ENCODE measurements around the gene MRM1. TPM values are rescaled to one million over a fixed set of nuclear protein-coding genes. Genes with fewer than 3 reads are reported as not detected.

MRM1 gene
- total and polyA plus RNA-seq, 9 of the 15 experiments (the other 6 are each of a cell fraction or from before 2014, with no cell fraction given), result 0.61 to 28.4 (median 21.5) TPM

DNA sequence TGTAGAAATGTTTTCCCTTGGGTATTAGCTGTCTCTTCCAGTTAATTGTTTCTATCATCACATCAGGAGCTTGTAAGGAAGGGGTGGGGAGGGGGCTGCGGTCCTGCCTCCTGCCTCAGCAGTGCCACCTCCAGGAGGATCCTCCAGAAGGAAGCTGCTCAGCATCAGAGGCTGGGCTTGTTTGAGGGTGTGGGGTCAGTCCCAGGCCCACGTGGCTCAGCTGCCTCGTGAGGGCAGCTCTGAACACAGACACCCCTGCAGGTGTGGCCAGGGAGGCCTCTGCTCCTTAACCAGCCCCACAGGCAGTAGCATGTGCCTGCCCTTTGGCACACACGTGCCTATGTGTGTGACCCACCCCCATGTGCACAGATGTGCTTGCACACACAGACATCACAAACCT is 46.3 kb downstream of the MRM1 start:
- Histone ChIP-seq H3K4me2 (ENCODE audit: insufficient read depth, low read length) (no peak overlapping the region), H4K20me1 (replicated peaks; ENCODE audit: control insufficient read depth, insufficient read depth, low read length) (0 out of 2 replicates have a peak, but pooled peaks cover 8% of the 10 kb centered on the region), H3K27me3 (ENCODE audit: control insufficient read depth in 2 of 2, insufficient read depth in 2 of 2, low read length in 2 of 2) (peaks cover 27 to 67% of the 10 kb centered on the region in 2 experiments), H3K4me1 (replicated peaks in 1 of 2; ENCODE audit: control insufficient read depth in 2 of 2, insufficient read depth in 2 of 2, low read length in 2 of 2) (no peaks in the 10 kb centered on the region), H3K4me3 (no peak overlapping the region), H3K9ac (ENCODE audit: insufficient read depth in 1 of 2, low read depth in 2 of 2, low read length in 2 of 2) (no peak overlapping the region), H3K36me3 (ENCODE audit: control insufficient read depth, insufficient read depth, low read length) (no peaks in the 10 kb centered on the region), H3K27ac (ENCODE audit: extremely low read depth, low read depth, low read length) (no peak overlapping the region), H2AFZ (ENCODE audit: low read depth, low read length) (no peak overlapping the region), H3K79me2 (ENCODE audit: control insufficient read depth, insufficient read depth, low read length) (no peaks in the 10 kb centered on the region), H3K9me1 (ENCODE audit: control insufficient read depth, insufficient read depth, low read length) (no peaks in the 10 kb centered on the region), H3K9me3 (replicated peaks; ENCODE audit: control insufficient read depth, insufficient read depth, low read depth, low read length) (no peaks in the 10 kb centered on the region)
- ATAC-seq (peak; percentile 64), DNase-seq (ENCODE audit: extremely low read depth in 1 of 4, low spot score in 3 of 4) (peak in 2 of 4 experiments; percentile 22 to 31), FAIRE-seq (no peak)
- 0% methylated on average over 2 of the region's 4 CpGs for WGBS (ENCODE audit: insufficient coverage, low coverage, missing lambda C conversion rate)
- intact Hi-C loops (cut with micrococcal nuclease), result no loop called here
- POLR2A ChIA-PET, result interaction anchor here (0.5 to 0.9 kb wide), 3 partner anchors 9 to 369 kb away, joined by 3 to 4 read pairs (median 4); no protein-coding TSS in a partner anchor
- CTCF ChIA-PET (ENCODE audit: low intra/inter-chr PET ratio), result no interaction called here
- BruUV-seq (replicated peaks), result no TSS peak
- TF ChIP-seq, protein P1, sequence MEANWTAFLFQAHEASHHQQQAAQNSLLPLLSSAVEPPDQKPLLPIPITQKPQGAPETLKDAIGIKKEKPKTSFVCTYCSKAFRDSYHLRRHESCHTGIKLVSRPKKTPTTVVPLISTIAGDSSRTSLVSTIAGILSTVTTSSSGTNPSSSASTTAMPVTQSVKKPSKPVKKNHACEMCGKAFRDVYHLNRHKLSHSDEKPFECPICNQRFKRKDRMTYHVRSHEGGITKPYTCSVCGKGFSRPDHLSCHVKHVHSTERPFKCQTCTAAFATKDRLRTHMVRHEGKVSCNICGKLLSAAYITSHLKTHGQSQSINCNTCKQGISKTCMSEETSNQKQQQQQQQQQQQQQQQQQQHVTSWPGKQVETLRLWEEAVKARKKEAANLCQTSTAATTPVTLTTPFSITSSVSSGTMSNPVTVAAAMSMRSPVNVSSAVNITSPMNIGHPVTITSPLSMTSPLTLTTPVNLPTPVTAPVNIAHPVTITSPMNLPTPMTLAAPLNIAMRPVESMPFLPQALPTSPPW (CRISPR knock-in tag; IDR thresholded peaks at IDR 0.05), result no peak
- TF ChIP-seq, protein P2, sequence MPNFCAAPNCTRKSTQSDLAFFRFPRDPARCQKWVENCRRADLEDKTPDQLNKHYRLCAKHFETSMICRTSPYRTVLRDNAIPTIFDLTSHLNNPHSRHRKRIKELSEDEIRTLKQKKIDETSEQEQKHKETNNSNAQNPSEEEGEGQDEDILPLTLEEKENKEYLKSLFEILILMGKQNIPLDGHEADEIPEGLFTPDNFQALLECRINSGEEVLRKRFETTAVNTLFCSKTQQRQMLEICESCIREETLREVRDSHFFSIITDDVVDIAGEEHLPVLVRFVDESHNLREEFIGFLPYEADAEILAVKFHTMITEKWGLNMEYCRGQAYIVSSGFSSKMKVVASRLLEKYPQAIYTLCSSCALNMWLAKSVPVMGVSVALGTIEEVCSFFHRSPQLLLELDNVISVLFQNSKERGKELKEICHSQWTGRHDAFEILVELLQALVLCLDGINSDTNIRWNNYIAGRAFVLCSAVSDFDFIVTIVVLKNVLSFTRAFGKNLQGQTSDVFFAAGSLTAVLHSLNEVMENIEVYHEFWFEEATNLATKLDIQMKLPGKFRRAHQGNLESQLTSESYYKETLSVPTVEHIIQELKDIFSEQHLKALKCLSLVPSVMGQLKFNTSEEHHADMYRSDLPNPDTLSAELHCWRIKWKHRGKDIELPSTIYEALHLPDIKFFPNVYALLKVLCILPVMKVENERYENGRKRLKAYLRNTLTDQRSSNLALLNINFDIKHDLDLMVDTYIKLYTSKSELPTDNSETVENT (CRISPR knock-in tag; IDR thresholded peaks at IDR 0.05), result no peak
- TF ChIP-seq, protein P3, sequence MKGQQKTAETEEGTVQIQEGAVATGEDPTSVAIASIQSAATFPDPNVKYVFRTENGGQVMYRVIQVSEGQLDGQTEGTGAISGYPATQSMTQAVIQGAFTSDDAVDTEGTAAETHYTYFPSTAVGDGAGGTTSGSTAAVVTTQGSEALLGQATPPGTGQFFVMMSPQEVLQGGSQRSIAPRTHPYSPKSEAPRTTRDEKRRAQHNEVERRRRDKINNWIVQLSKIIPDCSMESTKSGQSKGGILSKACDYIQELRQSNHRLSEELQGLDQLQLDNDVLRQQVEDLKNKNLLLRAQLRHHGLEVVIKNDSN (CRISPR knock-in tag; IDR thresholded peaks at IDR 0.05), result no peak
- TF ChIP-seq, protein P4, sequence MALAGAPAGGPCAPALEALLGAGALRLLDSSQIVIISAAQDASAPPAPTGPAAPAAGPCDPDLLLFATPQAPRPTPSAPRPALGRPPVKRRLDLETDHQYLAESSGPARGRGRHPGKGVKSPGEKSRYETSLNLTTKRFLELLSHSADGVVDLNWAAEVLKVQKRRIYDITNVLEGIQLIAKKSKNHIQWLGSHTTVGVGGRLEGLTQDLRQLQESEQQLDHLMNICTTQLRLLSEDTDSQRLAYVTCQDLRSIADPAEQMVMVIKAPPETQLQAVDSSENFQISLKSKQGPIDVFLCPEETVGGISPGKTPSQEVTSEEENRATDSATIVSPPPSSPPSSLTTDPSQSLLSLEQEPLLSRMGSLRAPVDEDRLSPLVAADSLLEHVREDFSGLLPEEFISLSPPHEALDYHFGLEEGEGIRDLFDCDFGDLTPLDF (CRISPR knock-in tag; IDR thresholded peaks at IDR 0.05), result no peak
- TF ChIP-seq ZBTB7A (IDR thresholded peaks at IDR 0.05; ENCODE audit: borderline replicate concordance, control insufficient read depth, low read depth, low read length), result peak; percentile 53; the same call in 1 of the 2 replicates
- TF ChIP-seq, protein P5, sequence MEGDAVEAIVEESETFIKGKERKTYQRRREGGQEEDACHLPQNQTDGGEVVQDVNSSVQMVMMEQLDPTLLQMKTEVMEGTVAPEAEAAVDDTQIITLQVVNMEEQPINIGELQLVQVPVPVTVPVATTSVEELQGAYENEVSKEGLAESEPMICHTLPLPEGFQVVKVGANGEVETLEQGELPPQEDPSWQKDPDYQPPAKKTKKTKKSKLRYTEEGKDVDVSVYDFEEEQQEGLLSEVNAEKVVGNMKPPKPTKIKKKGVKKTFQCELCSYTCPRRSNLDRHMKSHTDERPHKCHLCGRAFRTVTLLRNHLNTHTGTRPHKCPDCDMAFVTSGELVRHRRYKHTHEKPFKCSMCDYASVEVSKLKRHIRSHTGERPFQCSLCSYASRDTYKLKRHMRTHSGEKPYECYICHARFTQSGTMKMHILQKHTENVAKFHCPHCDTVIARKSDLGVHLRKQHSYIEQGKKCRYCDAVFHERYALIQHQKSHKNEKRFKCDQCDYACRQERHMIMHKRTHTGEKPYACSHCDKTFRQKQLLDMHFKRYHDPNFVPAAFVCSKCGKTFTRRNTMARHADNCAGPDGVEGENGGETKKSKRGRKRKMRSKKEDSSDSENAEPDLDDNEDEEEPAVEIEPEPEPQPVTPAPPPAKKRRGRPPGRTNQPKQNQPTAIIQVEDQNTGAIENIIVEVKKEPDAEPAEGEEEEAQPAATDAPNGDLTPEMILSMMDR (IDR thresholded peaks at IDR 0.05 in 2 of 3, conservative IDR thresholded peaks at IDR 0.05 in 1 of 3; ENCODE audit: insufficient read depth in 2 of 3, low read depth in 1 of 3, low read length in 3 of 3), result peak in 2 of 3 experiments; percentile 25 to 31; a peak in 1 of 6 replicates
- TF ChIP-seq HDAC8 (tag; IDR thresholded peaks at IDR 0.05), result no peak
- TF ChIP-seq NFIC (IDR thresholded peaks at IDR 0.05), result no peak
- TF ChIP-seq, protein P6, sequence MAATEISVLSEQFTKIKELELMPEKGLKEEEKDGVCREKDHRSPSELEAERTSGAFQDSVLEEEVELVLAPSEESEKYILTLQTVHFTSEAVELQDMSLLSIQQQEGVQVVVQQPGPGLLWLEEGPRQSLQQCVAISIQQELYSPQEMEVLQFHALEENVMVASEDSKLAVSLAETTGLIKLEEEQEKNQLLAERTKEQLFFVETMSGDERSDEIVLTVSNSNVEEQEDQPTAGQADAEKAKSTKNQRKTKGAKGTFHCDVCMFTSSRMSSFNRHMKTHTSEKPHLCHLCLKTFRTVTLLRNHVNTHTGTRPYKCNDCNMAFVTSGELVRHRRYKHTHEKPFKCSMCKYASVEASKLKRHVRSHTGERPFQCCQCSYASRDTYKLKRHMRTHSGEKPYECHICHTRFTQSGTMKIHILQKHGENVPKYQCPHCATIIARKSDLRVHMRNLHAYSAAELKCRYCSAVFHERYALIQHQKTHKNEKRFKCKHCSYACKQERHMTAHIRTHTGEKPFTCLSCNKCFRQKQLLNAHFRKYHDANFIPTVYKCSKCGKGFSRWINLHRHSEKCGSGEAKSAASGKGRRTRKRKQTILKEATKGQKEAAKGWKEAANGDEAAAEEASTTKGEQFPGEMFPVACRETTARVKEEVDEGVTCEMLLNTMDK (IDR thresholded peaks at IDR 0.05; ENCODE audit: borderline replicate concordance, insufficient read depth, low read depth, low read length, poor library complexity, severe bottlenecking), result no peak
- no peak for TF ChIP-seq ZC3H8 (IDR thresholded peaks at IDR 0.05)
- no peak for TF ChIP-seq HDAC2 (IDR thresholded peaks at IDR 0.05)
- in situ Hi-C loops (cut with MboI), result no loop called here
